Activated CD4-positive, alpha-beta T cell treated with anti-CD3 and anti-CD28 coated beads for 36 hours (primary cell): ENCODE measurements around the gene SLC24A4. TPM values are rescaled to one million over a fixed set of nuclear protein-coding genes. Genes with fewer than 3 reads are reported as not detected.

ENCODE experiments used
- ATAC-seq: fragments of 200-7000 bp; cut with Tn5 transposase; one replicate; pipeline ENCODE4 v1.10.0; 2021; ENCODE audit warnings: mild to moderate bottlenecking, moderate library complexity
- CTCF ChIA-PET: fragments of 350-600 bp; sonication (Branson Sonifier 250); formaldehyde crosslinking; loops from one replicate; lab custom pipeline; 2021; ENCODE audit warnings: antibody characterized with exemption; lab: Charles Lee
- POLR2A ChIA-PET: fragments of 350-600 bp; sonication (Branson Sonifier 250); formaldehyde crosslinking; loops from one replicate; lab custom pipeline; 2021; ENCODE audit warnings: antibody characterized with exemption, inconsistent platforms; lab: Charles Lee
- DNase-seq: peaks from one replicate; pipeline ENCODE4 v3.0.0-alpha.2; 2020
- H3K27ac Mint-ChIP-seq: one replicate; pipeline ENCODE4 v1.8.0; 2021; ENCODE audit warnings: mixed read lengths
- H3K27me3 Mint-ChIP-seq: one replicate; pipeline ENCODE4 v1.8.0; 2021; ENCODE audit warnings: mixed read lengths
- H3K36me3 Mint-ChIP-seq: one replicate; pipeline ENCODE4 v1.8.0; 2021; ENCODE audit warnings: low read depth, mixed read lengths
- H3K4me1 Mint-ChIP-seq: one replicate; pipeline ENCODE4 v1.8.0; 2021; ENCODE audit warnings: mixed read lengths
- H3K4me3 Mint-ChIP-seq: one replicate; pipeline ENCODE4 v1.8.0; 2021; ENCODE audit warnings: mild to moderate bottlenecking, moderate library complexity, mixed read lengths
- H3K9me3 Mint-ChIP-seq: one replicate; pipeline ENCODE4 v1.8.0; 2021; ENCODE audit warnings: low read depth, mixed read lengths
- intact Hi-C, 2 experiments: fragments of 100-400 bp; cut with DNase I in 1 of 2; cut with micrococcal nuclease in 1 of 2; formaldehyde crosslinking; loops; one replicate each; pipeline versions ENCODE4 v1.14.2 to v1.15.1; 2022 to 2024; cut with DNase I, micrococcal nuclease
- total RNA-seq, 2 experiments: library from RNA; stranded (reverse); gene quantifications; one replicate each; pipeline ENCODE4 v1.2.3, GENCODE V29; 2021

The SLC24A4 gene
- total RNA-seq, 2 experiments from 2014 or later = not detected

- ChIA-PET CTCF (no interaction called here), POLR2A (no interaction called here)
- DNase-seq = no peak
- Mint-ChIP-seq H3K4me1 (peaks cover 38% of the 10 kb centered on the region), H3K36me3 (no peaks in the 10 kb centered on the region), H3K4me3 (no peak overlapping the region), H3K9me3 (peaks cover 4% of the 10 kb centered on the region), H3K27ac (no peak overlapping the region), H3K27me3 (no peaks in the 10 kb centered on the region)
- intact Hi-C loops = no loop called here
- no peak for ATAC-seq
These were observed 197.4 kb downstream of the SLC24A4 start for GRCh38 chr14:92520102-92521057.

GRCh38 chr14:92521058-92521415, 198.1 kb downstream of the SLC24A4 start:
- Mint-ChIP-seq H3K36me3 (no peaks in the 10 kb centered on the region), H3K27me3 (no peaks in the 10 kb centered on the region), H3K4me1 (peaks cover 34% of the 10 kb centered on the region), H3K27ac (no peak overlapping the region), H3K4me3 (no peak overlapping the region), H3K9me3 (peaks cover 4% of the 10 kb centered on the region)
- POLR2A ChIA-PET = no interaction called here
- intact Hi-C loops = no loop called here
- CTCF ChIA-PET = no interaction called here
- DNase-seq (no peak), ATAC-seq (no peak)

- Mint-ChIP-seq H3K36me3 (no peaks in the 10 kb centered on the region), H3K9me3 (peaks cover 4% of the 10 kb centered on the region), H3K4me3 (no peak overlapping the region), H3K4me1 (peaks cover 17% of the 10 kb centered on the region), H3K27me3 (no peaks in the 10 kb centered on the region), H3K27ac (no peak overlapping the region)
- intact Hi-C loops = no loop called here
- ChIA-PET CTCF (no interaction called here), POLR2A (no interaction called here)
- ATAC-seq (no peak), DNase-seq (no peak)
These were observed 200.8 kb downstream of the SLC24A4 start for GRCh38 chr14:92523752-92524151.

GRCh38 chr14:92524602-92525185, 201.7 kb downstream of the SLC24A4 start:
- intact Hi-C loops = no loop called here
- H3K27me3 Mint-ChIP-seq = no peaks in the 10 kb centered on the region
- peaks cover 21% of the 10 kb centered on the region for H3K4me1 Mint-ChIP-seq
- ChIA-PET POLR2A (interaction anchor here (0.8 kb wide), 1 partner anchor 9 kb away, joined by 4 read pairs; no protein-coding TSS in a partner anchor), CTCF (interaction anchor here (0.6 to 0.9 kb wide), 3 partner anchors 8 to 165 kb away, joined by 3 read pairs; no protein-coding TSS in a partner anchor)
- H3K36me3 Mint-ChIP-seq = no peaks in the 10 kb centered on the region
- no peak overlapping the region for H3K4me3 Mint-ChIP-seq
- H3K27ac Mint-ChIP-seq = no peak overlapping the region
- H3K9me3 Mint-ChIP-seq = peaks cover 4% of the 10 kb centered on the region
- DNase-seq (no peak), ATAC-seq (peak; percentile 16)

- Mint-ChIP-seq H3K9me3 (peaks cover 4% of the 10 kb centered on the region), H3K36me3 (no peaks in the 10 kb centered on the region), H3K27me3 (no peaks in the 10 kb centered on the region), H3K27ac (no peak overlapping the region), H3K4me3 (no peak overlapping the region), H3K4me1 (peaks cover 28% of the 10 kb centered on the region)
- ATAC-seq = no peak
- ChIA-PET CTCF (interaction anchor here (0.8 to 1.3 kb wide), 2 partner anchors 8 to 13 kb away, joined by 3 to 4 read pairs; no protein-coding TSS in a partner anchor), POLR2A (no interaction called here)
- no peak for DNase-seq
- intact Hi-C loops = no loop called here
These were observed 202.5 kb downstream of the SLC24A4 start for GRCh38 chr14:92525322-92526095.

- no peaks in the 10 kb centered on the region for H3K9me3 Mint-ChIP-seq
- ChIA-PET POLR2A (no interaction called here), CTCF (no interaction called here)
- no peak for ATAC-seq
- H3K27me3 Mint-ChIP-seq = no peaks in the 10 kb centered on the region
- H3K27ac Mint-ChIP-seq = no peak overlapping the region
- intact Hi-C loops = no loop called here
- H3K4me1 Mint-ChIP-seq = peaks cover 48% of the 10 kb centered on the region
- no peaks in the 10 kb centered on the region for H3K36me3 Mint-ChIP-seq
- DNase-seq = peak; percentile 50
- no peak overlapping the region for H3K4me3 Mint-ChIP-seq
These were observed 204.8 kb downstream of the SLC24A4 start for GRCh38 chr14:92527721-92528120.

GRCh38 chr14:92528486-92529100, 205.6 kb downstream of the SLC24A4 start:
- POLR2A ChIA-PET = no interaction called here
- ATAC-seq = no peak
- intact Hi-C loops = no loop called here
- Mint-ChIP-seq H3K4me3 (no peak overlapping the region), H3K4me1 (peaks cover 52% of the 10 kb centered on the region), H3K27ac (peak overlapping the region; percentile 19), H3K9me3 (no peaks in the 10 kb centered on the region), H3K36me3 (no peaks in the 10 kb centered on the region), H3K27me3 (no peaks in the 10 kb centered on the region)
- DNase-seq = no peak
- CTCF ChIA-PET = no interaction called here

- intact Hi-C loops = loop anchor here in 1 of 2 experiments (2.0 kb wide), 1 partner anchor 27 kb away; no protein-coding TSS in a partner anchor
- ChIA-PET POLR2A (no interaction called here), CTCF (no interaction called here)
- ATAC-seq = peak; percentile 63
- H3K4me3 Mint-ChIP-seq = no peak overlapping the region
- H3K27ac Mint-ChIP-seq = peak overlapping the region; percentile 72
- H3K36me3 Mint-ChIP-seq = no peaks in the 10 kb centered on the region
- DNase-seq = no peak
- peaks cover 55% of the 10 kb centered on the region for H3K4me1 Mint-ChIP-seq
- no peaks in the 10 kb centered on the region for H3K9me3 Mint-ChIP-seq
- H3K27me3 Mint-ChIP-seq = no peaks in the 10 kb centered on the region
These were observed 206.9 kb downstream of the SLC24A4 start for GRCh38 chr14:92529903-92530302.

GRCh38 chr14:92531106-92531873, 208.3 kb downstream of the SLC24A4 start:
- H3K36me3 Mint-ChIP-seq = no peaks in the 10 kb centered on the region
- CTCF ChIA-PET = no interaction called here
- ATAC-seq (peak; percentile 62), DNase-seq (peak; percentile 70)
- intact Hi-C loops = loop anchor here in 1 of 2 experiments (2.0 kb wide), 1 partner anchor 26 kb away; no protein-coding TSS in a partner anchor
- H3K4me3 Mint-ChIP-seq = peak overlapping the region; percentile 14
- no peaks in the 10 kb centered on the region for H3K27me3 Mint-ChIP-seq
- H3K4me1 Mint-ChIP-seq = peaks cover 62% of the 10 kb centered on the region
- POLR2A ChIA-PET = no interaction called here
- peak overlapping the region; percentile 89 for H3K27ac Mint-ChIP-seq
- H3K9me3 Mint-ChIP-seq = no peaks in the 10 kb centered on the region

GRCh38 chr14:92532490-92533163, 209.7 kb downstream of the SLC24A4 start:
- H3K4me1 Mint-ChIP-seq = peaks cover 61% of the 10 kb centered on the region
- POLR2A ChIA-PET = no interaction called here
- intact Hi-C loops = no loop called here
- no peak overlapping the region for H3K27ac Mint-ChIP-seq
- no peaks in the 10 kb centered on the region for H3K27me3 Mint-ChIP-seq
- H3K9me3 Mint-ChIP-seq = no peaks in the 10 kb centered on the region
- ATAC-seq (no peak), DNase-seq (no peak)
- H3K4me3 Mint-ChIP-seq = no peak overlapping the region
- no peaks in the 10 kb centered on the region for H3K36me3 Mint-ChIP-seq
- CTCF ChIA-PET = interaction anchor here (1.1 kb wide), 1 partner anchor 10 kb away, joined by 4 read pairs; no protein-coding TSS in a partner anchor
